B cell (primary cell): ENCODE measurements around the gene DDX10. TPM values are rescaled to one million over a fixed set of nuclear protein-coding genes. Genes with fewer than 3 reads are reported as not detected.

Experiments used
- ATAC-seq: fragments of 200-7000 bp; cut with Tn5 transposase; one replicate; pipeline ENCODE4 v1.10.0; 2021; ENCODE audit warnings: low read depth, mild to moderate bottlenecking, moderate number of reproducible peaks, moderate library complexity
- CTCF ChIA-PET: fragments of 350-600 bp; sonication (Branson Sonifier 250); formaldehyde crosslinking; loops from one replicate; lab custom pipeline; 2021; ENCODE audit warnings: antibody characterized with exemption, inconsistent platforms; lab: Charles Lee
- POLR2A ChIA-PET: fragments of 350-600 bp; sonication (Branson Sonifier 250); formaldehyde crosslinking; loops from one replicate; lab custom pipeline; 2021; ENCODE audit warnings: antibody characterized with exemption; lab: Charles Lee
- DNase-seq: peaks from one replicate; pipeline ENCODE4 v3.0.0; 2013
- H2AFZ ChIP-seq: 2 replicates; pipeline ENCODE4 v1.6.1; 2012; ENCODE audit warnings: mild to moderate bottlenecking, low read depth, low read length; ENCODE audit not compliant: insufficient read depth, poor library complexity, severe bottlenecking
- H3K27ac ChIP-seq, 2 donors: 1 replicate in 1 of 2; 2 replicates in 1 of 2; pipeline ENCODE4 v1.5.1; 2012 to 2013; ENCODE audit warnings: low read length in 2 of 2, mild to moderate bottlenecking in 2 of 2, moderate library complexity in 1 of 2
- H3K27me3 ChIP-seq, 4 experiments: fragments of 200-600 bp in 1 of 4; sonication (generic) in 1 of 4; replicated peaks in 1 of 4; 1 replicate in 2 of 4; 2 replicates in 2 of 4; pipeline versions ENCODE4 v1.6.1 to v1.7.0; 2013 to 2016; ENCODE audit warnings: low read length in 3 of 4, mild to moderate bottlenecking in 2 of 4, mixed read lengths in 1 of 4, moderate library complexity in 1 of 4; ENCODE audit not compliant: insufficient read depth in 4 of 4, control insufficient read depth in 3 of 4; ENCODE audit errors: control extremely low read depth in 1 of 4
- H3K36me3 ChIP-seq, 2 experiments: replicated peaks in 1 of 2; 1 replicate in 1 of 2; 2 replicates in 1 of 2; pipeline versions ENCODE4 v1.6.1 to v1.7.1; 2013; ENCODE audit warnings: low read length in 1 of 2; ENCODE audit not compliant: insufficient read depth in 2 of 2, control insufficient read depth in 1 of 2; ENCODE audit errors: control extremely low read depth in 1 of 2, extremely low read depth in 1 of 2
- H3K4me1 ChIP-seq, 2 donors: fragments of 200-600 bp in 1 of 2; sonication (generic) in 1 of 2; 1 replicate in 1 of 2; 2 replicates in 1 of 2; pipeline versions ENCODE4 v1.5.1 to v1.6.1; 2013 to 2017; ENCODE audit warnings: low read length in 2 of 2; ENCODE audit not compliant: control insufficient read depth in 2 of 2, insufficient read depth in 2 of 2
- H3K4me2 ChIP-seq: replicated peaks from 2 replicates; pipeline ENCODE3; 2012; ENCODE audit warnings: mild to moderate bottlenecking, low read depth, low read length; ENCODE audit not compliant: poor library complexity, severe bottlenecking
- H3K4me3 ChIP-seq, 5 experiments: fragments of 200-600 bp in 1 of 5; sonication (generic) in 1 of 5; 1 replicate in 3 of 5; 2 replicates in 2 of 5; pipeline versions ENCODE4 v1.5.1 to v1.7.0; 2011 to 2016; ENCODE audit warnings: low read length in 4 of 5, mild to moderate bottlenecking in 4 of 5, low read depth in 2 of 5, control low read depth in 1 of 5, moderate library complexity in 1 of 5; ENCODE audit not compliant: insufficient read depth in 1 of 5; ENCODE audit errors: control extremely low read depth in 1 of 5, extremely low read depth in 1 of 5
- H3K79me2 ChIP-seq: fragments of 200-600 bp; sonication (generic); one replicate; pipeline ENCODE4 v1.6.0; 2016; ENCODE audit warnings: low read length; ENCODE audit not compliant: control insufficient read depth, insufficient read depth
- H3K9ac ChIP-seq: fragments of 200-600 bp; sonication (generic); 2 replicates; pipeline ENCODE4 v1.6.1; 2017; ENCODE audit warnings: mild to moderate bottlenecking, low read length, moderate library complexity
- H3K9me3 ChIP-seq, 3 donors: one replicate each; pipeline versions ENCODE4 v1.6.1 to v1.7.1; 2013; ENCODE audit warnings: low read length in 2 of 3; ENCODE audit not compliant: control insufficient read depth in 2 of 3, insufficient read depth in 1 of 3; ENCODE audit errors: control extremely low read depth in 1 of 3
- H4K20me1 ChIP-seq: 2 replicates; pipeline ENCODE4 v1.6.0; 2012; ENCODE audit warnings: mild to moderate bottlenecking, low read length; ENCODE audit not compliant: insufficient read depth, control insufficient read depth, poor library complexity, severe bottlenecking
- H3K27ac Mint-ChIP-seq: one replicate; pipeline ENCODE4 v1.8.0; 2021; ENCODE audit warnings: mixed read lengths
- H3K27me3 Mint-ChIP-seq: one replicate; pipeline ENCODE4 v1.8.0; 2021; ENCODE audit warnings: mixed read lengths
- H3K4me1 Mint-ChIP-seq: one replicate; pipeline ENCODE4 v1.8.0; 2021; ENCODE audit warnings: mixed read lengths
- H3K4me3 Mint-ChIP-seq: one replicate; pipeline ENCODE4 v1.8.0; 2021; ENCODE audit warnings: mixed read lengths
- H3K9me3 Mint-ChIP-seq: one replicate; pipeline ENCODE4 v1.8.0; 2022; ENCODE audit warnings: mixed read lengths; ENCODE audit not compliant: insufficient read depth
- CTCF ChIP-seq: fragments of 200-600 bp; IDR thresholded peaks from one replicate; pipeline ENCODE4 v1.8.0; 2022; ENCODE audit warnings: antibody characterized with exemption, mild to moderate bottlenecking
- EZH2 ChIP-seq: IDR thresholded peaks from 2 replicates; pipeline ENCODE4 v1.6.1; 2012; ENCODE audit warnings: borderline replicate concordance, low read depth, mild to moderate bottlenecking, moderate library complexity, low read length; ENCODE audit not compliant: insufficient read depth, poor library complexity, severe bottlenecking
- WGBS: methylation state at CpG from one replicate; pipeline ENCODE4 v1.1.5; 2013; ENCODE audit warnings: missing lambda C conversion rate; ENCODE audit not compliant: insufficient coverage; 5-methylcytosine and 5-hydroxymethylcytosine counted together
- intact Hi-C: fragments of 100-400 bp; cut with micrococcal nuclease; formaldehyde crosslinking; loops from one replicate; pipeline ENCODE4 v1.10.0; 2022
- polyA plus RNA-seq: library from polyadenylated mRNA; depleted of rRNA; stranded (reverse); fragments of >200 nt; gene quantifications from 2 replicates; pipeline ENCODE4 v1.2.3, GENCODE V29; 2012
- total RNA-seq, 2 donors: library from RNA; stranded (reverse); fragments of 120-200 nt in 1 of 2; gene quantifications; 1 replicate in 1 of 2; 2 replicates in 1 of 2; pipeline versions ENCODE4 v1.2.3 to v1.2.4, GENCODE V29; 2013 to 2022

The DDX10 gene
- total and polyA plus RNA-seq, 2 donors (not counting 1 experiment from before 2014, with no cell fraction given), result 15.6 to 30.6 TPM

- Histone ChIP-seq H3K36me3 (no peaks in the 10 kb centered on the region), H3K4me2 (no peak overlapping the region), H3K79me2 (no peaks in the 10 kb centered on the region), H3K9ac (no peak overlapping the region), H3K27ac (no peak overlapping the region), H3K27me3 (no peaks in the 10 kb centered on the region), H3K4me3 (no peak overlapping the region), H3K9me3 (no peaks in the 10 kb centered on the region), H3K4me1 (no peaks in the 10 kb centered on the region), H2AFZ (no peak overlapping the region), H4K20me1 (no peaks in the 10 kb centered on the region)
- no peak for TF ChIP-seq EZH2
- TF ChIP-seq CTCF, result no peak
- no peak overlapping the region for H3K4me3 Mint-ChIP-seq
- H3K4me1 Mint-ChIP-seq, result no peaks in the 10 kb centered on the region
- 86% methylated on average over 1 of the region's 7 CpGs for WGBS
- POLR2A ChIA-PET, result no interaction called here
- peaks cover 3% of the 10 kb centered on the region for H3K9me3 Mint-ChIP-seq
- CTCF ChIA-PET, result no interaction called here
- H3K27me3 Mint-ChIP-seq, result no peaks in the 10 kb centered on the region
- no peak for DNase-seq
- ATAC-seq, result no peak
- intact Hi-C loops, result no loop called here
- H3K27ac Mint-ChIP-seq, result no peak overlapping the region
These were observed 283.0 kb downstream of the DDX10 start for GRCh38 chr11:108947654-108948570.
